ENCODE data around the gene TLR9. TPM values are rescaled to one million over a fixed set of nuclear protein-coding genes. Genes with fewer than 3 reads are reported as not detected.

Gene TLR9
- total RNA-seq, 1 experiment from 2014 or later, result not detected

GRCh38 chr3:52216585-52217408 lies 8.6 kb downstream of the TLR9 start:
- peak; percentile 90 for DNase-seq (ENCODE audit: low spot score)

- DNase-seq (ENCODE audit: low spot score), result no peak
Measured at GRCh38 chr3:52215351-52215750, 10.1 kb downstream of the TLR9 start.

DNA sequence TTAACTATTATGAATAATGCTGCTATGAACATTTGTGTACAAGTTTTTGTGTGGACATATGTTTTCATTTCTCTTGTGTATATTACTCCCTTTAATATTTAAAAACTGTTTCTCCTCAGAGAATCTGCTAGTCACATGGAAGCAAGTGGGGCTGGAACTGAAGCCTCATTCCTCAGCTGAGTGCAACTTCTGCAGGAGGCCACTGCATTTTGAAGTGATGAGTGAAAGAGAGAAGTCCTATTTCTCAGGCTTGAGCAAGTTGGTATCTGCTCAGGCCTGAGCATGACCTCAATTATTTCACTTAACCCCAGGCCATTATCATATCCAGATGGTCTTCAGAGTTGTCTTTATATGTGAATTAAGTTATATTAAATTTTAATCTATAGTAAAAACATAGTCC lies 11.5 kb downstream of the TLR9 start:
- DNase-seq (ENCODE audit: low spot score), result no peak

GRCh38 chr3:52213005-52213404 lies 12.4 kb downstream of the TLR9 start:
- DNase-seq (ENCODE audit: low spot score), result no peak

DNA sequence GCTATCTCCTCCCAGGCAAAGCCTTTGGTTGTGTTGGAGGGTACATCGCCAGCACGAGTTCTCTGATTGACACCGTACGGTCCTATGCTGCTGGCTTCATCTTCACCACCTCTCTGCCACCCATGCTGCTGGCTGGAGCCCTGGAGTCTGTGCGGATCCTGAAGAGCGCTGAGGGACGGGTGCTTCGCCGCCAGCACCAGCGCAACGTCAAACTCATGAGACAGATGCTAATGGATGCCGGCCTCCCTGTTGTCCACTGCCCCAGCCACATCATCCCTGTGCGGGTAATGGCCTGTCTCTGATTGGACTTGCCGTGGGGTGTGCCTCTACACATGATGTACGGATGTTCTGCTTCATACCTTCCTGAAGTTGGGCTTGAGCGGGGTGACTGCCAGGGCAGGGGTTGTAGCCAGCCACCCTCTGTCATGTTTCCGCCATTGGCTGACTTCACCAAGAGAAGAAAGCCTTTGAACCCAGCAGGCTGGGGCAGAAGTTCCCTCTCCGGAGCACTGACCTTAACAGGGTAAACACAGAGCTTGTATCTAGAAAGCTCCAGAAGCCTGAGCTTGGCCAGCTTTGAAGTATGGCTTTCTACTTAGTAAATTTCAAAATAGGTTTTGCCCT lies 14.1 kb downstream of the TLR9 start:
- no peak for DNase-seq (ENCODE audit: low spot score)

DNA sequence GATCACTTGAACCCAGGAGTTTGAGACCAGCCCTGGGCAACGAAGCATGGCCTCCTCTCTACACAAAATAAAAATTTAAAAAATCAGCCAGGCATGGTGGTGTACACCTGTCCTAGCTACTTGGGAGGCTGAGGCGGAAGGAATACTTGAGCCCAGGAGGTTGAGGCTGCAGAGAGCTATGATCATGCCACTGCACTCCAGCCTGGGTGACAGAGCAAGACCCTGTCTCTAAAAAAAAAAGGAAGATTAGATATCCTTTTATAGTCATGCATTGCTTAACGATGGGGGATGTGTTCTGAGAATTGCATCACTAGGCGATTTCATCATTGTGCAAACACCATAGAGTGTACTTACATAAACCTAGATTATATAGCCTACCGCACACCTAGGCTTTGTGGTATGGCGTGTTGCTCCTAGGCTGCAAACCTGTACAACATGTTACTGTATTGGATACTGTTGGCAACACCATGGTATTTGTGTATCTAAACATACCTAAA lies 14.8 kb downstream of the TLR9 start:
- DNase-seq (ENCODE audit: low spot score), result peak; percentile 19

- no peak for DNase-seq (ENCODE audit: low spot score)
Measured at GRCh38 chr3:52210037-52210436, 15.4 kb downstream of the TLR9 start.

GRCh38 chr3:52208556-52208955 lies 16.9 kb downstream of the TLR9 start:
- no peak for DNase-seq (ENCODE audit: low spot score)

GRCh38 chr3:52205727-52206372 lies 19.6 kb downstream of the TLR9 start:
- DNase-seq (ENCODE audit: low spot score), result no peak

DNA sequence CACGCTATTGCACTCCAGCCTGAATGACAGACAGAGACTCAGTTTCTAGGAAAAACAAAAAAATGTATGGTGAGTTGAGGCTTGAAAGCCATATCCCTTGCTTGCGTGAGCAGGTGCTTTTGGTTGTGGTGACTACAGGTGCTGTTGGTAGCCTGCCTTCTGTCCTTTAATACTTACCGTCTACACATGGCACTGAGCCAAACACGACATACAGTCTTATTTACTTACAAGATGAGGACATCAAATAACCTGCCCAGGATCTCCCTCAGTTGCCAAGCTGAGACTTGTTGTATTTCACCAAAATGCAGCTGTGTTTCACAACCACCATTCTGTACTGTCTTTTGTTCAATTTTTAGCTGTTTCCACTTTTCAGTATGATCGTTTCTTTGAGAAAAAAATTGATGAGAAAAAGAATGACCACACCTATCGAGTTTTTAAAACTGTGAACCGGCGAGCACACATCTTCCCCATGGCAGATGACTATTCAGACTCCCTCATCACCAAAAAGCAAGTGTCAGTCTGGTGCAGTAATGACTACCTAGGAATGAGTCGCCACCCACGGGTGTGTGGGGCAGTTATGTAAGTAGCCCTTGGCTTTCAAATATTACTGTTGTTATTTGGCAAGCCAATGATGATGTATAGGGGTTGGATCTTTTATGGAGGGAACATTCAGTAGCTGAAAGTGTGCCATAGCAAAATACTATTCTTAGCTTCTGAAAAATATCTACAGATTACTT lies 20.9 kb downstream of the TLR9 start:
- DNase-seq (ENCODE audit: low spot score), result peak; percentile 12

DNA sequence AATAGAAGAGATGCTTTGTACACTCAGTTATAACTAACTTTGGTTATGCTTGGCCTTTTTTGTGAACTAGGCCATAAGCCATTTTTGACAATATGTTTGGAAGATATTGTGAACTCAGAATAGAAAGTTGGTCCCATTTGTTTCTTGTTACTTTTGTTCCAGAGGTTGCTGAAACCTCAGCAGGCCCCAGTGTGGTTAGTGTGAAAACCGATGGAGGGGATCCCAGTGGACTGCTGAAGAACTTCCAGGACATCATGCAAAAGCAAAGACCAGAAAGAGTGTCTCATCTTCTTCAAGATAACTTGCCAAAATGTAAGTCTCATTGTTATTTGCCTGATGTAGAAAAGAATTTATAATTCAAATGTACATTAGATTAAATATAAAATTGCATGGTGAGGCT lies 21.7 kb downstream of the TLR9 start:
- DNase-seq (ENCODE audit: low spot score), result no peak

- DNase-seq (ENCODE audit: low spot score), result no peak
Measured at GRCh38 chr3:52202384-52203077, 22.9 kb downstream of the TLR9 start.

GRCh38 chr3:52200981-52201679 lies 24.3 kb downstream of the TLR9 start:
- DNase-seq (ENCODE audit: low spot score), result no peak

DNA sequence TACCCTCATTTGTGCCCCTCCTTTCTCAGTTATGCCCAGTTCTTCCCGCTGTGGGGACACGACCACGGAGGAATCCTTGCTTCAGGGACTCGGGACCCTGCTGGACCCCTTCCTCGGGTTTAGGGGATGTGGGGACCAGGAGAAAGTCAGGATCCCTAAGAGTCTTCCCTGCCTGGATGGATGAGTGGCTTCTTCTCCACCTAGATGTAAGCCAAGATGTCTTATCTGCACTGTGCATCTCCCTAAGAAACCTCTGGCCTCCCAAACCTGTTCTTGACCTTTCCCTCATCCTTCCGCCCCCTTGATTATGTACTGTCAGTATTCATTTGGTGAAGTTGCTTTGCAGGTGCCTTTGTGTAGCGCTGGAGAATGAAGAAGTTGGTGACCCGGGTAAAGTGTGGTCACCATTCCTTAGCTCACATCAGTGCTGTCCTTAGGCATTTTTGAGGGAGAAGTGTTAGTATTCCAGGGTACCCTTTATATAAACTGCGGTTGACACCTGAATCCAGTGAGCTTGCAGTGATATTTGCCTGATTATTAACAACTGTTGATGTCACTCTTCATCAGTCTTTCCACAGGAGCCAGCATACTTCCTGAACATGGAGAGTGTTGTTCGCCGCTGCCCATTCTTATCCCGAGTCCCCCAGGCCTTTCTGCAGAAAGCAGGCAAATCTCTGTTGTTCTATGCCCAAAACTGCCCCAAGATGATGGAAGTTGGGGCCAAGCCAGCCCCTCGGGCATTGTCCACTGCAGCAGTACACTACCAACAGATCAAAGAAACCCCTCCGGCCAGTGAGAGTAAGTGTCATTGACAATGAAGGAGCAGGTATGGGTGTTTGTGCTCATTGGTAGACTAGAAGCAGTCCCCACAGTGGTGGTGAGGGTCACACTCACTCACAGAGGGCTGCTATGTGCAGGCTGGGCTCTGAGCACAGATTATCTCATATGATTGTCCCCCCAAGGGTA lies 26.5 kb downstream of the TLR9 start:
- DNase-seq (ENCODE audit: low spot score), result no peak

DNA sequence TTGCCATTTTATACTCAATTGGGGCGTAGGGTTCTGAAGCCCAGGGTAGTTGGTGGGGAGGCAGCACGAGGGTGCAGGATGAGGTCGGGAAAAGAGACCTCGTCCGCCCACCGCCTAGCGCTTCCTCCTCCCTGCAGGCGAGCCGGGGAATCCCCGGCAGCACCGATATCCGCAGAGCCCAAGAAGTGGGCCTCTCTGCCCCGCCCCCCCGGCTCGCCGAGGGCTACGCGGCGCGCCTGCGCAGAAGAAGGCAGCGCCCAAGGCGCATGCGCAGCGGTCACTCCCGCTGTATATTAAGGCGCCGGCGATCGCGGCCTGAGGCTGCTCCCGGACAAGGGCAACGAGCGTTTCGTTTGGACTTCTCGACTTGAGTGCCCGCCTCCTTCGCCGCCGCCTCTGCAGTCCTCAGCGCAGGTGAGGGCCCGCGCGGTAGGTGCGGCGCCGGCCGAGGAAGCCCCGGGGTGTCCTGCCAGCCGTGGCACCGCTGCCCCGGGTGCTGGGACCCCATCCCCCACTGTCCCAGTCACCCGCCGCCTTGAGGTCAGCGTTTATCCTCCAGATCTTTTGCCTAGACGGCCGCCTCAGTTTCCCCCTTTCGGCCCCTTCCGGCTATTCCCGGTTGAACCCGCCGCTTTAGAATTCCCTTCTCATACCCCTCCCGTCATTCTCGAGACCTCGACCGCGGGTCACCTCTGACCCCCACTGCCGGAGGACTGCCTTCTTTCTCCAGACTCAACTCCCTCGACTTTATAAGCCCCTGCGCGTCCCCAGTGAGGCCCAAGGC lies 27.4 kb downstream of the TLR9 start, which contains the start of gene ALAS1:
Gene ALAS1 (plus strand): TSS at position 319 of the 784 bp plus-strand sequence. CDS start 1,082 bp downstream, outside the sequence.
- peak; percentile 91 for DNase-seq (ENCODE audit: low spot score)

DNA sequence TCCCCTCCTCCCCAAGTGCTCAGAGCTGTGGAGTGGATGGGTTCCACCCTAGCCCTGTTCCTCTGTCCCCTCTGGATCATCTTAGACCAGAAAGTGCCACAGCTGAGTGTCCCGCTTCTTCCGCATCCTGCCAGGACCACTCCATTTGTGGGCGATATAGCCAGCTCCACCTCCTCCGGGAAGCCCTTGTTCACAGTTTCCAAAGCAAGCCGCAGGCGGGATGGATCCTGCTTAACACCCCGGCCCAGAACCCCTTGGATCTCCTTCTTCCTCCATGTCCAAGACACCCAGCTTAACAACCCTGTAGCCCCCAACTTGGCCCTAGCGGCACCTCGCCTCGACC lies 28.0 kb downstream of the TLR9 start:
- DNase-seq (ENCODE audit: low spot score), result no peak

DNA sequence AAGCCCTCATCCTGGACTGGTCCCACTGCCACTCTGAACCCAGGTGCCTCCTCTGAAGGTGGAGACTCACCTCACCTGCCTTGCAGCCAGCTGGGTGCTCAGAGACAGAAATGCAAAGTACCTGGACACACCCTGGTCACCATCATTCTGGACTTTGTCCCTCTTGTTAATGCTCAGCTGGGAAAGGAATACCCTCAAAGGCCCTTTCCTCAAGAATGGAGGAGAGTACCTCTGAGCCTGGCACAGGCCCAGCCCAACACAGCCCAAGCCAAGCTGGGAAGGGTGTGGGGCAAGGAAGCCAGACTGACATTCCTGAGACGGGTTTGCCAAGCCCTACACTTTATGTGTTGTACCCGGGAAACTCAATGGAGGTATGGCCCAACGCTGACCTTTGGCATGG lies 28.5 kb downstream of the TLR9 start:
- peak; percentile 43 for DNase-seq (ENCODE audit: low spot score)

- no peak for DNase-seq (ENCODE audit: low spot score)
Measured at GRCh38 chr3:52195823-52196331, 29.6 kb downstream of the TLR9 start.

GRCh38 chr3:52195291-52195597 lies 30.2 kb downstream of the TLR9 start:
- DNase-seq (ENCODE audit: low spot score), result no peak
